ENCODE measurements around the gene CHMP4A. TPM values are rescaled to one million over a fixed set of nuclear protein-coding genes. Genes with fewer than 3 reads are reported as not detected.

Gene CHMP4A
- total RNA-seq, 4 donors from 2014 or later, result 54.1 to 114 (median 82.3) TPM

DNA sequence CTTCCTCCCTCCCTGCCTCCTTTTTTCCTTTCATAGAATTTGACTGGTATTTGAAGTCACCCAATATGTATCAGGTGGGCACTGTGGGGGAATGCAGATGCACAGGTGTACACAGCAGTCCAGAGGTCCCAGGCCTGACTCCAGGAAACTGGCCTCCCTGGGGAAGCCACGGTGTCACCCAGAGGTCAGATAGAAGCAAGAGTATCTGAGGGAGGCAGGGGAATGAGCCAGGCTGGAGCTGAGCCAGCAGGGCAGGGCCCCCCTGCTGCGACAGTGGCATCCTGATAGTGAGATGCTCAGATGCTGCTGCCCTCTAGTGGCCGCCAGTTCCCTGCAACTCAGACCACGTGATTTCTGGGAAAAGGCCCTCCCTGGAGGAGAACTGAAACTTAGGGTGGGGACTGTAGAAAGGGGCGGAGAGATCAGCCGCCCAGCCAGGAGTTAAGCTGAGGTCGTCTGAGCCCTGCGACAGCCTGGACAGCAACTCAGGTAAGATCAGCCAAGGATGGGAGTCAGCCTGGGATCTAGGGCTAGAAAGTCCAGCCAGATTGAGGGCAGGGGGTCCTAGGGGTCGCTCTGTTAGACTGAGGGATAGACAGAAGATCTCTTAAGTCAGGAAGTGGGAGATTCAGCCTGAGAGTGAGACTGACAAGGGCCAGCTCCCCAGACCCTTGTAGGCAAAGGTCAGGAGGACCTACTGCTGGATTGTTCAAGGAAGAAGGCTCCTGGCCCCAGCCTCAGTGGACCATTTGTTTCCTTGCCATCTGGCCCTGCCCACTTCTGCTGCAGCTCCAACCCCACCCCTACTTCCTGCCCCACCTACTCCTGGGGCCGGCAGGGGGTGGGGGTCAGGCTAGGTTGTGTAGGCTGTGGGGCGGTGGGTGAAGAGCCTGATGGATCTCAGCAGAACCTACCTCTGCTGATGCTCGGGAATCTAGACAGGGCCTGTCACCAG, 52.2 kb downstream of the CHMP4A start, which contains the start of gene IRF9:
TSS of gene IRF9 (plus strand) at position 416 of the 955 bp plus-strand sequence. CDS start 880 bp downstream, outside the sequence.
- TF ChIP-seq, protein P1, sequence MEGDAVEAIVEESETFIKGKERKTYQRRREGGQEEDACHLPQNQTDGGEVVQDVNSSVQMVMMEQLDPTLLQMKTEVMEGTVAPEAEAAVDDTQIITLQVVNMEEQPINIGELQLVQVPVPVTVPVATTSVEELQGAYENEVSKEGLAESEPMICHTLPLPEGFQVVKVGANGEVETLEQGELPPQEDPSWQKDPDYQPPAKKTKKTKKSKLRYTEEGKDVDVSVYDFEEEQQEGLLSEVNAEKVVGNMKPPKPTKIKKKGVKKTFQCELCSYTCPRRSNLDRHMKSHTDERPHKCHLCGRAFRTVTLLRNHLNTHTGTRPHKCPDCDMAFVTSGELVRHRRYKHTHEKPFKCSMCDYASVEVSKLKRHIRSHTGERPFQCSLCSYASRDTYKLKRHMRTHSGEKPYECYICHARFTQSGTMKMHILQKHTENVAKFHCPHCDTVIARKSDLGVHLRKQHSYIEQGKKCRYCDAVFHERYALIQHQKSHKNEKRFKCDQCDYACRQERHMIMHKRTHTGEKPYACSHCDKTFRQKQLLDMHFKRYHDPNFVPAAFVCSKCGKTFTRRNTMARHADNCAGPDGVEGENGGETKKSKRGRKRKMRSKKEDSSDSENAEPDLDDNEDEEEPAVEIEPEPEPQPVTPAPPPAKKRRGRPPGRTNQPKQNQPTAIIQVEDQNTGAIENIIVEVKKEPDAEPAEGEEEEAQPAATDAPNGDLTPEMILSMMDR (IDR thresholded peaks at IDR 0.05; ENCODE audit: low read depth), result no peak

DNA sequence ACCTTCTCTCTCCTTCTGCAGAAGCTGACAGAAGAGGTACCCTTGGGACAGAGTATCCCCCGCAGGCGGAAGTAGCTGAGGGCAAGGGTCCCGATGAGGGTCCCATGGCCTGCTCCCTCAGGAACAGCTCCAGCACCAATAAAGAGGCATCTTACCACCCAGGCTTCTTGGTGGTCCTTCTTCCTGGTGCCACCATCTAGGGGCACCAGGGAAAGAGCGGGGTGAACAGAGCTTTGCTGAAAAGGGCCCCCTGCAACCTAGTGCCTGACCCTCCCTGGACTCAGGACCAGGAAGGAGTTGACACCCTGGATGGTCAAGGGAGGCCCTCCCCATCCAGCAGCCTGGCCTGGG, 52.8 kb downstream of the CHMP4A start:
- TF ChIP-seq, protein P1 (IDR thresholded peaks at IDR 0.05; ENCODE audit: low read depth), result no peak

DNA sequence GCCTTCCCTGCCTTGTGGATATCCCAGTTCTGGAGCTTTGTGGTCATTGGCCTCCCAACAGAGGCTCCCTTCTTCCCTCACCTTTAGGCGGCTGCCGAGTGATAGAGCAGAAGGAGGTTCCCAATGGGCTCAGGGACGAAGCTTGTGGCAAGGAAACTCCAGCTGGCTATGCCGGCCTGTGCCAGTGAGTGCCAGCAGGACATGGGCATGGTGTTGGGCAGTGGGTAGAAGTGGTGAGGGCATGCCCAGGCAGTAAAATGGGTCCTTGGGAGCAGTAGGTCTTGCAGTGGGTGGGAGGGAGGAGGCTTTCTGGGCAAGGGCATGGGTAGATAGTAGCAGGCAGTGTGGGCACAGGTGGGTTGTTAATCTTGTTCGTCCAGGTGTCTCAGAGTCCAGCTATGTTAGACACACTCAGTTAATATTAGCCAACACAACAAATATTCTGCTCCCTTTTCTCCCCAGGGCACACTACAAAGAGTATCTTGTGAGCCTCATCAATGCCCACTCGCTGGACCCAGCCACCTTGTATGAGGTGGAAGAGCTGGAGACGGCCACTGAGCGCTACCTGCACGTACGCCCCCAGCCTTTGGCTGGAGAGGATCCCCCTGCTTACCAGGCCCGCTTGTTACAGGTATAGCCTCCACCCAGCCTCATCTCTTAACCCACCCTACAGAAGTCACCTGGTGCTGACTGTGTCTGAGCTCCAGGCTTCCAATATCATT, 53.4 kb downstream of the CHMP4A start:
- TF ChIP-seq, protein P1 (IDR thresholded peaks at IDR 0.05; ENCODE audit: low read depth), result no peak

Small RNA genes lying within 50 kb of the gene (small RNA-seq; reads per million reads assigned to genes)
- gene AL136295.4 (not detected), gene CHMP4A (not detected), gene IPO4 (not detected), gene IRF9 (not detected), gene MDP1 (not detected)

Other genes starting within 250 kb of the CHMP4A start
- gene DHRS4L2, start 224.6 kb downstream of the CHMP4A start, total RNA-seq, result 10 to 100 TPM; 13.9 to 26.4 (median 20.9) TPM
- under 1 TPM in 3 of 4 donors, not detected in 1; 0.17 to 0.33 (median 0.22) TPM for gene CARMIL3, start 161.5 kb downstream of the CHMP4A start, total RNA-seq
- not detected for gene CPNE6, start 141.9 kb downstream of the CHMP4A start, total RNA-seq
- 100 to 1,000 TPM in 1 of 4 donors, 10 to 100 TPM in 3; 24.0 to 125 (median 53.1) TPM for gene PCK2, start 119.2 kb downstream of the CHMP4A start, total RNA-seq
- 10 to 100 TPM; 39.6 to 83.5 (median 53.2) TPM for gene DCAF11, start 98.7 kb downstream of the CHMP4A start, total RNA-seq
- 1 to 10 TPM in 3 of 4 donors, not detected in 1; 1.0 to 3.0 (median 1.1) TPM for gene NRL, start 98.5 kb downstream of the CHMP4A start, total RNA-seq
- gene FITM1, start 82.8 kb downstream of the CHMP4A start, total RNA-seq, result under 1 TPM in 1 of 4 donors, not detected in 3; 0.68 TPM
- gene PSME1, start 77.3 kb downstream of the CHMP4A start, total RNA-seq, result 100 to 1,000 TPM in 2 of 4 donors, 10 to 100 TPM in 2; 89.6 to 110 (median 99.7) TPM
- gene EMC9, start 71.9 kb downstream of the CHMP4A start, total RNA-seq, result 10 to 100 TPM in 2 of 4 donors, 1 to 10 TPM in 2; 6.7 to 16.3 (median 11.6) TPM
- 10 to 100 TPM; 34.5 to 42.8 (median 39.5) TPM for gene PSME2, start 66.9 kb downstream of the CHMP4A start, total RNA-seq
- gene RNF31, start 66.0 kb downstream of the CHMP4A start, total RNA-seq, result 10 to 100 TPM; 21.7 to 54.8 (median 27.4) TPM
- gene IRF9, start 52.2 kb downstream of the CHMP4A start, total RNA-seq, result 10 to 100 TPM; 31.6 to 83.1 (median 55.9) TPM
- gene REC8, start 41.4 kb downstream of the CHMP4A start, total RNA-seq, result 10 to 100 TPM in 1 of 4 donors, 1 to 10 TPM in 3; 3.1 to 27.7 (median 5.5) TPM
- gene IPO4, start 24.7 kb downstream of the CHMP4A start, total RNA-seq, result 10 to 100 TPM; 12.1 to 60.0 (median 17.3) TPM
- 10 to 100 TPM; 36.7 to 46.6 (median 41.5) TPM for gene TM9SF1, start 18.0 kb downstream of the CHMP4A start, total RNA-seq
- gene TSSK4, start 7.8 kb downstream of the CHMP4A start, total RNA-seq, result not detected
- 10 to 100 TPM; 14.3 to 30.3 (median 24.1) TPM for gene MDP1, start 2.6 kb upstream of the CHMP4A start, total RNA-seq
- gene NEDD8, start 18.9 kb upstream of the CHMP4A start, total RNA-seq, result 100 to 1,000 TPM; 106 to 156 (median 122) TPM
- gene GMPR2, start 19.4 kb upstream of the CHMP4A start, total RNA-seq, result 10 to 100 TPM; 31.3 to 75.5 (median 54.3) TPM
- 10 to 100 TPM; 46.1 to 68.0 (median 58.3) TPM for gene TINF2, start 29.1 kb upstream of the CHMP4A start, total RNA-seq
- gene TGM1, start 49.7 kb upstream of the CHMP4A start, total RNA-seq, result 1 to 10 TPM in 1 of 4 donors, under 1 TPM in 2, not detected in 1; 0.49 to 1.3 (median 0.85) TPM
- gene RABGGTA, start 58.1 kb upstream of the CHMP4A start, total RNA-seq, result 10 to 100 TPM; 11.9 to 34.9 (median 22.6) TPM
- 10 to 100 TPM; 22.7 to 33.0 (median 28.6) TPM for gene DHRS1, start 86.3 kb upstream of the CHMP4A start, total RNA-seq
- gene NOP9, start 86.4 kb upstream of the CHMP4A start, total RNA-seq, result 10 to 100 TPM; 14.3 to 19.4 (median 15.1) TPM
- 10 to 100 TPM in 2 of 4 donors, 1 to 10 TPM in 2; 5.2 to 14.3 (median 10.3) TPM for gene CIDEB, start 94.5 kb upstream of the CHMP4A start, total RNA-seq
- 10 to 100 TPM in 1 of 4 donors, 1 to 10 TPM in 3; 2.0 to 11.9 (median 6.4) TPM for gene LTB4R2, start 96.7 kb upstream of the CHMP4A start, total RNA-seq
- 10 to 100 TPM in 1 of 4 donors, 1 to 10 TPM in 3; 4.2 to 10.9 (median 7.5) TPM for gene LTB4R, start 98.0 kb upstream of the CHMP4A start, total RNA-seq
- 100 to 1,000 TPM in 1 of 4 donors, 10 to 100 TPM in 3; 16.5 to 103 (median 28.8) TPM for gene ADCY4, start 121.6 kb upstream of the CHMP4A start, total RNA-seq
- gene RIPK3, start 126.5 kb upstream of the CHMP4A start, total RNA-seq, result 10 to 100 TPM; 10.3 to 14.3 (median 12.3) TPM
- 10 to 100 TPM; 20.9 to 33.5 (median 26.1) TPM for gene NFATC4, start 154.7 kb upstream of the CHMP4A start, total RNA-seq
- gene NYNRIN, start 185.5 kb upstream of the CHMP4A start, total RNA-seq, result 10 to 100 TPM in 1 of 4 donors, 1 to 10 TPM in 3; 4.7 to 14.5 (median 7.8) TPM
- 1 to 10 TPM; 2.7 to 6.4 (median 4.0) TPM for gene CBLN3, start 216.2 kb upstream of the CHMP4A start, total RNA-seq
- 10 to 100 TPM; 29.5 to 81.8 (median 57.2) TPM for gene KHNYN, start 216.5 kb upstream of the CHMP4A start, total RNA-seq
- gene SDR39U1, start 229.3 kb upstream of the CHMP4A start, total RNA-seq, result 10 to 100 TPM; 24.5 to 39.7 (median 27.6) TPM

Data from subcutaneous adipose tissue (tissue), 4 donors.